GM23338 (cell line): ENCODE results near the gene HDAC9. TPM values are rescaled to one million over a fixed set of nuclear protein-coding genes. Genes with fewer than 3 reads are reported as not detected.

Source experiments
- ATAC-seq: fragments of 200-7000 bp; cut with Tn5 transposase; 3 replicates; pipeline ENCODE4 v1.9.1; 2020
- DNase-seq: peaks from one replicate; pipeline ENCODE4 v3.0.0-alpha.2; 2015; ENCODE audit warnings: low spot score
- H2AFZ ChIP-seq: fragments of 200-600 bp; sonication (generic); 2 replicates; pipeline ENCODE4 v1.8.0; 2016; ENCODE audit warnings: antibody characterized with exemption, mild to moderate bottlenecking, moderate library complexity
- H3F3A ChIP-seq: fragments of 200-600 bp; sonication (generic); replicated peaks from 2 replicates; pipeline ENCODE4 v1.8.0; 2017; ENCODE audit warnings: antibody characterized with exemption, mixed run types, low read depth
- H3K27ac ChIP-seq: fragments of 200-600 bp; sonication (generic); 2 replicates; pipeline ENCODE4 v1.6.1; 2016; ENCODE audit warnings: low read depth
- H3K27me3 ChIP-seq: fragments of 200-600 bp; sonication (generic); 2 replicates; pipeline ENCODE4 v1.8.0; 2016; ENCODE audit warnings: mild to moderate bottlenecking, mixed run types, moderate library complexity; ENCODE audit not compliant: insufficient read depth
- H3K36me3 ChIP-seq: fragments of 200-600 bp; sonication (generic); 2 replicates; pipeline ENCODE4 v1.8.0; 2016; ENCODE audit warnings: mild to moderate bottlenecking; ENCODE audit not compliant: insufficient read depth
- H3K4me1 ChIP-seq: fragments of 200-600 bp; sonication (generic); 2 replicates; pipeline ENCODE4 v1.8.0; 2016; ENCODE audit warnings: mild to moderate bottlenecking, moderate library complexity; ENCODE audit not compliant: insufficient read depth
- H3K4me2 ChIP-seq: fragments of 200-600 bp; sonication (generic); 2 replicates; pipeline ENCODE4 v1.7.1; 2017; ENCODE audit warnings: mixed run types
- H3K4me3 ChIP-seq: fragments of 200-600 bp; sonication (generic); 2 replicates; pipeline ENCODE4 v1.6.1; 2016; ENCODE audit warnings: mixed run types
- H3K79me2 ChIP-seq: fragments of 200-600 bp; sonication (generic); replicated peaks from 2 replicates; pipeline ENCODE4 v1.8.0; 2017; ENCODE audit warnings: mild to moderate bottlenecking; ENCODE audit not compliant: insufficient read depth
- H3K9me2 ChIP-seq: fragments of 200-600 bp; sonication (generic); 2 replicates; pipeline ENCODE4 v1.8.0; 2017; ENCODE audit not compliant: insufficient read depth
- H4K20me1 ChIP-seq: fragments of 200-600 bp; sonication (generic); replicated peaks from 2 replicates; pipeline ENCODE4 v1.8.0; 2017; ENCODE audit warnings: mild to moderate bottlenecking; ENCODE audit not compliant: insufficient read depth
- H3K27ac Mint-ChIP-seq: 2 replicates; pipeline ENCODE4 v1.8.0; 2020; ENCODE audit warnings: inconsistent platforms, mild to moderate bottlenecking, moderate library complexity, mixed read lengths
- H3K27me3 Mint-ChIP-seq: 3 replicates; pipeline ENCODE4 v1.8.0; 2022; ENCODE audit warnings: low read depth, mild to moderate bottlenecking, moderate library complexity, mixed read lengths, inconsistent platforms; ENCODE audit not compliant: insufficient read depth, poor library complexity
- H3K36me3 Mint-ChIP-seq: 3 replicates; pipeline ENCODE4 v1.8.0; 2021; ENCODE audit warnings: low read depth, mild to moderate bottlenecking, inconsistent platforms, moderate library complexity, mixed read lengths
- H3K4me1 Mint-ChIP-seq: 3 replicates; pipeline ENCODE4 v1.8.0; 2020; ENCODE audit warnings: mild to moderate bottlenecking, inconsistent platforms, mixed read lengths
- H3K4me3 Mint-ChIP-seq: 3 replicates; pipeline ENCODE4 v1.8.0; 2021; ENCODE audit warnings: moderate library complexity, mild to moderate bottlenecking, inconsistent platforms, mixed read lengths
- H3K9me3 Mint-ChIP-seq: 3 replicates; pipeline ENCODE4 v1.8.0; 2020; ENCODE audit warnings: moderate library complexity, mild to moderate bottlenecking, inconsistent platforms, mixed read lengths
- EZH2phosphoT487 ChIP-seq: fragments of 200-600 bp; sonication (generic); IDR thresholded peaks from one replicate; pipeline ENCODE4 v1.8.1; 2018; ENCODE audit warnings: antibody characterized with exemption; ENCODE audit not compliant: unreplicated experiment
- NANOG ChIP-seq: IDR thresholded peaks from 2 replicates; pipeline ENCODE4 v1.6.1; 2016; ENCODE audit warnings: antibody characterized with exemption, borderline replicate concordance
- POLR2AphosphoS5 ChIP-seq: IDR thresholded peaks from 2 replicates; pipeline ENCODE4 v1.6.1; 2016; ENCODE audit warnings: antibody characterized with exemption, low read depth
- STAT1 ChIP-seq: IDR thresholded peaks from one replicate; pipeline ENCODE4 v1.6.1; 2016; ENCODE audit warnings: antibody characterized with exemption; ENCODE audit not compliant: unreplicated experiment
- ZNF114 ChIP-seq: fragments of 250-450 bp; sonication (Bioruptor Pico); IDR thresholded peaks from 2 replicates; pipeline ENCODE4 v1.5.0; 2020; ENCODE audit warnings: mild to moderate bottlenecking, moderate library complexity
- ZNF331 ChIP-seq: fragments of 250-450 bp; sonication (Bioruptor Pico); IDR thresholded peaks from 2 replicates; pipeline ENCODE4 v1.5.0; 2020; ENCODE audit warnings: low read depth, mild to moderate bottlenecking, moderate library complexity
- polyA plus RNA-seq: library from polyadenylated mRNA; unstranded; fragments of >200 nt; fragmentation: Nextera tagmentation; extraction: Ambion mirVana; gene quantifications from 2 replicates; pipeline ENCODE4 v1.2.1, GENCODE V29; 2016
- total RNA-seq: library from RNA; depleted of rRNA; stranded (reverse); fragments of >200 nt; shearing (Covaris generic); gene quantifications from 2 replicates; pipeline ENCODE4 v1.2.3, GENCODE V29; 2014
- TF ChIP-seq, protein P1 (sequence below), 2 experiments: fragments of 200-600 bp in 1 of 2; sonication (generic) in 1 of 2; conservative IDR thresholded peaks; 2 replicates each; pipeline versions ENCODE4 v1.5.1 to v1.6.1; 2016 to 2017; ENCODE audit warnings: antibody characterized with exemption in 2 of 2, low read depth in 2 of 2, mild to moderate bottlenecking in 2 of 2, moderate library complexity in 1 of 2
- TF ChIP-seq, protein P2 (sequence below): fragments of 250-450 bp; sonication (Bioruptor Pico); IDR thresholded peaks from 2 replicates; pipeline ENCODE4 v1.5.0; 2020; ENCODE audit warnings: mild to moderate bottlenecking, moderate library complexity
- TF ChIP-seq, protein P3 (sequence below): IDR thresholded peaks from 2 replicates; pipeline ENCODE4 v1.6.1; 2016; ENCODE audit warnings: antibody characterized with exemption
- TF ChIP-seq, protein P4 (sequence below): IDR thresholded peaks from one replicate; pipeline ENCODE4 v1.6.1; 2018; ENCODE audit warnings: antibody characterized with exemption; ENCODE audit not compliant: unreplicated experiment

HDAC9 gene
- total and polyA plus RNA-seq, 2 experiments from 2014 or later, result 8.3 to 18.5 TPM

DNA sequence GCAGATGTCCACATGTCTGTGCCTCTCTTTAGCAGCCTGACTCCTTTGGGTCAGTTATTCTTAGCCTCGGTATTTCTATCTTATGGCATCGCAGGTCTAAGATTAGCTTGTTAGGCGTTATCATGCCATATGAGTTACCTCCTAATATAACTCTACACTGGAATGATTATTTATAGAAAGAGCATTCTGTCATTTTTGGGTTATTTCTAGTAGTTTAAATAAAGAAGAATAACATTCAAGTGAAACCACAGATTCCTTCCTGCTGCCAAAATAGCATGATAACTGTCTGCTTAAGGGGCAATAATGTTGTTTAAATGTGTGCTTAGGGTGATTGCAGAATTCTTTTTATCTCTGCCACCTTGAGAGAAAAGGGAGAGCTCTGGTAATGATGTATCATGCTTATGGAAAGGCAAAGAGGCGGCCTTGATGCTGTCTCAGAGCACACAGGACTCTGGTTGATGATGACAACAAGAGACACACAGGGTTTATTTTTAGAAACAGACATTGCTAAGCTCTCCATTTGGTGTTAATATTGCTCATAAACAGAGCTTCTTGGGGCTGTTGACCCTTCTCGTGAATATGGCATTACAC is 10.4 kb downstream of the HDAC9 start:
- TF ChIP-seq, protein P1, sequence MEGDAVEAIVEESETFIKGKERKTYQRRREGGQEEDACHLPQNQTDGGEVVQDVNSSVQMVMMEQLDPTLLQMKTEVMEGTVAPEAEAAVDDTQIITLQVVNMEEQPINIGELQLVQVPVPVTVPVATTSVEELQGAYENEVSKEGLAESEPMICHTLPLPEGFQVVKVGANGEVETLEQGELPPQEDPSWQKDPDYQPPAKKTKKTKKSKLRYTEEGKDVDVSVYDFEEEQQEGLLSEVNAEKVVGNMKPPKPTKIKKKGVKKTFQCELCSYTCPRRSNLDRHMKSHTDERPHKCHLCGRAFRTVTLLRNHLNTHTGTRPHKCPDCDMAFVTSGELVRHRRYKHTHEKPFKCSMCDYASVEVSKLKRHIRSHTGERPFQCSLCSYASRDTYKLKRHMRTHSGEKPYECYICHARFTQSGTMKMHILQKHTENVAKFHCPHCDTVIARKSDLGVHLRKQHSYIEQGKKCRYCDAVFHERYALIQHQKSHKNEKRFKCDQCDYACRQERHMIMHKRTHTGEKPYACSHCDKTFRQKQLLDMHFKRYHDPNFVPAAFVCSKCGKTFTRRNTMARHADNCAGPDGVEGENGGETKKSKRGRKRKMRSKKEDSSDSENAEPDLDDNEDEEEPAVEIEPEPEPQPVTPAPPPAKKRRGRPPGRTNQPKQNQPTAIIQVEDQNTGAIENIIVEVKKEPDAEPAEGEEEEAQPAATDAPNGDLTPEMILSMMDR (conservative IDR thresholded peaks at IDR 0.05; ENCODE audit: low read depth in 2 of 2), result no peak
- TF ChIP-seq EZH2phosphoT487, result no peak
- TF ChIP-seq, protein P2, sequence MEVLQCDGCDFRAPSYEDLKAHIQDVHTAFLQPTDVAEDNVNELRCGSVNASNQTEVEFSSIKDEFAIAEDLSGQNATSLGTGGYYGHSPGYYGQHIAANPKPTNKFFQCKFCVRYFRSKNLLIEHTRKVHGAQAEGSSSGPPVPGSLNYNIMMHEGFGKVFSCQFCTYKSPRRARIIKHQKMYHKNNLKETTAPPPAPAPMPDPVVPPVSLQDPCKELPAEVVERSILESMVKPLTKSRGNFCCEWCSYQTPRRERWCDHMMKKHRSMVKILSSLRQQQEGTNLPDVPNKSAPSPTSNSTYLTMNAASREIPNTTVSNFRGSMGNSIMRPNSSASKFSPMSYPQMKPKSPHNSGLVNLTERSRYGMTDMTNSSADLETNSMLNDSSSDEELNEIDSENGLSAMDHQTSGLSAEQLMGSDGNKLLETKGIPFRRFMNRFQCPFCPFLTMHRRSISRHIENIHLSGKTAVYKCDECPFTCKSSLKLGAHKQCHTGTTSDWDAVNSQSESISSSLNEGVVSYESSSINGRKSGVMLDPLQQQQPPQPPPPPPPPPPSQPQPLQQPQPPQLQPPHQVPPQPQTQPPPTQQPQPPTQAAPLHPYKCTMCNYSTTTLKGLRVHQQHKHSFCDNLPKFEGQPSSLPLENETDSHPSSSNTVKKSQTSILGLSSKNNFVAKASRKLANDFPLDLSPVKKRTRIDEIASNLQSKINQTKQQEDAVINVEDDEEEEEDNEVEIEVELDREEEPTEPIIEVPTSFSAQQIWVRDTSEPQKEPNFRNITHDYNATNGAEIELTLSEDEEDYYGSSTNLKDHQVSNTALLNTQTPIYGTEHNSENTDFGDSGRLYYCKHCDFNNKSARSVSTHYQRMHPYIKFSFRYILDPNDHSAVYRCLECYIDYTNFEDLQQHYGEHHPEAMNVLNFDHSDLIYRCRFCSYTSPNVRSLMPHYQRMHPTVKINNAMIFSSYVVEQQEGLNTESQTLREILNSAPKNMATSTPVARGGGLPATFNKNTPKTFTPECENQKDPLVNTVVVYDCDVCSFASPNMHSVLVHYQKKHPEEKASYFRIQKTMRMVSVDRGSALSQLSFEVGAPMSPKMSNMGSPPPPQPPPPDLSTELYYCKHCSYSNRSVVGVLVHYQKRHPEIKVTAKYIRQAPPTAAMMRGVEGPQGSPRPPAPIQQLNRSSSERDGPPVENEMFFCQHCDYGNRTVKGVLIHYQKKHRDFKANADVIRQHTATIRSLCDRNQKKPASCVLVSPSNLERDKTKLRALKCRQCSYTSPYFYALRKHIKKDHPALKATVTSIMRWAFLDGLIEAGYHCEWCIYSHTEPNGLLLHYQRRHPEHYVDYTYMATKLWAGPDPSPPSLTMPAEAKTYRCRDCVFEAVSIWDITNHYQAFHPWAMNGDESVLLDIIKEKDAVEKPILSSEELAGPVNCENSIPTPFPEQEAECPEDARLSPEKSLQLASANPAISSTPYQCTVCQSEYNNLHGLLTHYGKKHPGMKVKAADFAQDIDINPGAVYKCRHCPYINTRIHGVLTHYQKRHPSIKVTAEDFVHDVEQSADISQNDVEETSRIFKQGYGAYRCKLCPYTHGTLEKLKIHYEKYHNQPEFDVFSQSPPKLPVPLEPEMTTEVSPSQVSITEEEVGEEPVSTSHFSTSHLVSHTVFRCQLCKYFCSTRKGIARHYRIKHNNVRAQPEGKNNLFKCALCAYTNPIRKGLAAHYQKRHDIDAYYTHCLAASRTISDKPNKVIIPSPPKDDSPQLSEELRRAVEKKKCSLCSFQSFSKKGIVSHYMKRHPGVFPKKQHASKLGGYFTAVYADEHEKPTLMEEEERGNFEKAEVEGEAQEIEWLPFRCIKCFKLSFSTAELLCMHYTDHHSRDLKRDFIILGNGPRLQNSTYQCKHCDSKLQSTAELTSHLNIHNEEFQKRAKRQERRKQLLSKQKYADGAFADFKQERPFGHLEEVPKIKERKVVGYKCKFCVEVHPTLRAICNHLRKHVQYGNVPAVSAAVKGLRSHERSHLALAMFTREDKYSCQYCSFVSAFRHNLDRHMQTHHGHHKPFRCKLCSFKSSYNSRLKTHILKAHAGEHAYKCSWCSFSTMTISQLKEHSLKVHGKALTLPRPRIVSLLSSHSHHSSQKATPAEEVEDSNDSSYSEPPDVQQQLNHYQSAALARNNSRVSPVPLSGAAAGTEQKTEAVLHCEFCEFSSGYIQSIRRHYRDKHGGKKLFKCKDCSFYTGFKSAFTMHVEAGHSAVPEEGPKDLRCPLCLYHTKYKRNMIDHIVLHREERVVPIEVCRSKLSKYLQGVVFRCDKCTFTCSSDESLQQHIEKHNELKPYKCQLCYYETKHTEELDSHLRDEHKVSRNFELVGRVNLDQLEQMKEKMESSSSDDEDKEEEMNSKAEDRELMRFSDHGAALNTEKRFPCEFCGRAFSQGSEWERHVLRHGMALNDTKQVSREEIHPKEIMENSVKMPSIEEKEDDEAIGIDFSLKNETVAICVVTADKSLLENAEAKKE (CRISPR knock-in tag), result no peak
- TF ChIP-seq ZNF331 (CRISPR knock-in tag), result no peak
- no peak for TF ChIP-seq POLR2AphosphoS5
- TF ChIP-seq ZNF114 (CRISPR knock-in tag), result no peak
- no peak for TF ChIP-seq STAT1
- no peak for TF ChIP-seq NANOG
- TF ChIP-seq, protein P3, sequence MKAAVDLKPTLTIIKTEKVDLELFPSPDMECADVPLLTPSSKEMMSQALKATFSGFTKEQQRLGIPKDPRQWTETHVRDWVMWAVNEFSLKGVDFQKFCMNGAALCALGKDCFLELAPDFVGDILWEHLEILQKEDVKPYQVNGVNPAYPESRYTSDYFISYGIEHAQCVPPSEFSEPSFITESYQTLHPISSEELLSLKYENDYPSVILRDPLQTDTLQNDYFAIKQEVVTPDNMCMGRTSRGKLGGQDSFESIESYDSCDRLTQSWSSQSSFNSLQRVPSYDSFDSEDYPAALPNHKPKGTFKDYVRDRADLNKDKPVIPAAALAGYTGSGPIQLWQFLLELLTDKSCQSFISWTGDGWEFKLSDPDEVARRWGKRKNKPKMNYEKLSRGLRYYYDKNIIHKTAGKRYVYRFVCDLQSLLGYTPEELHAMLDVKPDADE, result no peak
- TF ChIP-seq, protein P4, sequence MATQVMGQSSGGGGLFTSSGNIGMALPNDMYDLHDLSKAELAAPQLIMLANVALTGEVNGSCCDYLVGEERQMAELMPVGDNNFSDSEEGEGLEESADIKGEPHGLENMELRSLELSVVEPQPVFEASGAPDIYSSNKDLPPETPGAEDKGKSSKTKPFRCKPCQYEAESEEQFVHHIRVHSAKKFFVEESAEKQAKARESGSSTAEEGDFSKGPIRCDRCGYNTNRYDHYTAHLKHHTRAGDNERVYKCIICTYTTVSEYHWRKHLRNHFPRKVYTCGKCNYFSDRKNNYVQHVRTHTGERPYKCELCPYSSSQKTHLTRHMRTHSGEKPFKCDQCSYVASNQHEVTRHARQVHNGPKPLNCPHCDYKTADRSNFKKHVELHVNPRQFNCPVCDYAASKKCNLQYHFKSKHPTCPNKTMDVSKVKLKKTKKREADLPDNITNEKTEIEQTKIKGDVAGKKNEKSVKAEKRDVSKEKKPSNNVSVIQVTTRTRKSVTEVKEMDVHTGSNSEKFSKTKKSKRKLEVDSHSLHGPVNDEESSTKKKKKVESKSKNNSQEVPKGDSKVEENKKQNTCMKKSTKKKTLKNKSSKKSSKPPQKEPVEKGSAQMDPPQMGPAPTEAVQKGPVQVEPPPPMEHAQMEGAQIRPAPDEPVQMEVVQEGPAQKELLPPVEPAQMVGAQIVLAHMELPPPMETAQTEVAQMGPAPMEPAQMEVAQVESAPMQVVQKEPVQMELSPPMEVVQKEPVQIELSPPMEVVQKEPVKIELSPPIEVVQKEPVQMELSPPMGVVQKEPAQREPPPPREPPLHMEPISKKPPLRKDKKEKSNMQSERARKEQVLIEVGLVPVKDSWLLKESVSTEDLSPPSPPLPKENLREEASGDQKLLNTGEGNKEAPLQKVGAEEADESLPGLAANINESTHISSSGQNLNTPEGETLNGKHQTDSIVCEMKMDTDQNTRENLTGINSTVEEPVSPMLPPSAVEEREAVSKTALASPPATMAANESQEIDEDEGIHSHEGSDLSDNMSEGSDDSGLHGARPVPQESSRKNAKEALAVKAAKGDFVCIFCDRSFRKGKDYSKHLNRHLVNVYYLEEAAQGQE, result no peak
- no peaks in the 10 kb centered on the region for H3K27me3 ChIP-seq
- H4K20me1 ChIP-seq, result no peaks in the 10 kb centered on the region
- no peak for DNase-seq
- Mint-ChIP-seq H3K27ac (no peak overlapping the region), H3K27me3 (no peaks in the 10 kb centered on the region), H3K36me3 (no peaks in the 10 kb centered on the region; the same call in 2 of the 3 replicates), H3K4me3 (no peak overlapping the region), H3K4me1 (peaks cover 33% of the 10 kb centered on the region), H3K9me3 (no peaks in the 10 kb centered on the region)
- H3K79me2 ChIP-seq, result no peaks in the 10 kb centered on the region
- peaks cover 8% of the 10 kb centered on the region; the same call in 1 of the 2 replicates for H3K4me1 ChIP-seq
- no peaks in the 10 kb centered on the region for H3K36me3 ChIP-seq
- H3K9me2 ChIP-seq, result no peaks in the 10 kb centered on the region
- H3K4me2 ChIP-seq, result no peak overlapping the region
- H2AFZ ChIP-seq, result no peak overlapping the region
- no peaks in the 10 kb centered on the region for H3F3A ChIP-seq
- no peak for ATAC-seq
- H3K27ac ChIP-seq, result no peak overlapping the region
- no peak overlapping the region for H3K4me3 ChIP-seq
